Mesothelial cell of epicardium (in vitro differentiated cells): ENCODE measurements around the gene TMEM204. TPM values are rescaled to one million over a fixed set of nuclear protein-coding genes. Genes with fewer than 3 reads are reported as not detected.
A peak's percentile ranks its signal among the peaks of the same experiment; 100 is the strongest.

Experiments used
- DNase-seq, 2 experiments: peaks; one replicate each; pipeline ENCODE4 v3.0.0; 2021; ENCODE audit warnings: low spot score in 2 of 2; ENCODE audit not compliant: unreplicated experiment in 2 of 2
- H3K27ac Mint-ChIP-seq: 2 replicates; pipeline ENCODE4 v1.8.0; 2021; ENCODE audit warnings: mixed read lengths
- H3K27me3 Mint-ChIP-seq: 2 replicates; pipeline ENCODE4 v1.8.0; 2021; ENCODE audit warnings: low read depth, mixed read lengths
- H3K36me3 Mint-ChIP-seq: 2 replicates; pipeline ENCODE4 v1.8.0; 2021; ENCODE audit warnings: mixed read lengths
- H3K4me1 Mint-ChIP-seq: 2 replicates; pipeline ENCODE4 v1.8.0; 2021; ENCODE audit warnings: mixed read lengths
- H3K4me3 Mint-ChIP-seq: 2 replicates; pipeline ENCODE4 v1.8.0; 2021; ENCODE audit warnings: mild to moderate bottlenecking, moderate library complexity, mixed read lengths
- H3K9me3 Mint-ChIP-seq: 2 replicates; pipeline ENCODE4 v1.8.0; 2021; ENCODE audit warnings: mixed read lengths
- total RNA-seq: library from RNA; stranded (reverse); gene quantifications from 3 replicates; pipeline ENCODE4 v1.2.1, GENCODE V29; 2021
- TF ChIP-seq, protein P1 (sequence below): fragments of 200-600 bp; sonication (generic); IDR thresholded peaks from one replicate; pipeline ENCODE4 v1.5.0; 2021; ENCODE audit warnings: antibody characterized with exemption; ENCODE audit not compliant: unreplicated experiment

TMEM204 gene
- total RNA-seq, 1 donor from 2014 or later, result 7.7 TPM

DNA sequence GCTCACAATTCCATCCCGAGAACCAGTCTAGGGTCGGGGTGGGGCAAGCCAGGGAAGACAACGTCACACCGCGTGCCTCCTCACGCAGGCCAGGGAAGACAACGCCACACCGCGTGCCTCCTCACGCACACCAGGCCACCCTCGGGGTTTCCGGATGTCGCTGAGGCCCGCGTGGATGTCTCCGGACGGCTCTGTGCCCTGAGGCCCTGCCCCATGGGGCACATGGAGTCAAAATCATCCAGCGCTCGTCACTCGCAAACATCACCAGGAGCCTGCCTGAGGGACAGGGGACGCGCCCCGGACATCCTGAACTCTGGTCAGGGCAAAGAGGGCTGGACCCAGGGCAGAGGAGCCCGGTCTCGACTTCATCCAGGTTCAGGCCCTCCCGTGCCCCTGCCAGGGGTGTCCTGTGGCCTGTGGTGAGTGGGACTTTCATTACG is 3.7 kb downstream of the TMEM204 start:
- H3K27ac Mint-ChIP-seq, result peak overlapping the region; percentile 82
- peaks cover 31% of the 10 kb centered on the region for H3K4me1 Mint-ChIP-seq
- TF ChIP-seq, protein P1, sequence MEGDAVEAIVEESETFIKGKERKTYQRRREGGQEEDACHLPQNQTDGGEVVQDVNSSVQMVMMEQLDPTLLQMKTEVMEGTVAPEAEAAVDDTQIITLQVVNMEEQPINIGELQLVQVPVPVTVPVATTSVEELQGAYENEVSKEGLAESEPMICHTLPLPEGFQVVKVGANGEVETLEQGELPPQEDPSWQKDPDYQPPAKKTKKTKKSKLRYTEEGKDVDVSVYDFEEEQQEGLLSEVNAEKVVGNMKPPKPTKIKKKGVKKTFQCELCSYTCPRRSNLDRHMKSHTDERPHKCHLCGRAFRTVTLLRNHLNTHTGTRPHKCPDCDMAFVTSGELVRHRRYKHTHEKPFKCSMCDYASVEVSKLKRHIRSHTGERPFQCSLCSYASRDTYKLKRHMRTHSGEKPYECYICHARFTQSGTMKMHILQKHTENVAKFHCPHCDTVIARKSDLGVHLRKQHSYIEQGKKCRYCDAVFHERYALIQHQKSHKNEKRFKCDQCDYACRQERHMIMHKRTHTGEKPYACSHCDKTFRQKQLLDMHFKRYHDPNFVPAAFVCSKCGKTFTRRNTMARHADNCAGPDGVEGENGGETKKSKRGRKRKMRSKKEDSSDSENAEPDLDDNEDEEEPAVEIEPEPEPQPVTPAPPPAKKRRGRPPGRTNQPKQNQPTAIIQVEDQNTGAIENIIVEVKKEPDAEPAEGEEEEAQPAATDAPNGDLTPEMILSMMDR, result no peak
- peaks cover 2% of the 10 kb centered on the region for H3K36me3 Mint-ChIP-seq
- no peak overlapping the region for H3K4me3 Mint-ChIP-seq
- H3K9me3 Mint-ChIP-seq, result no peaks in the 10 kb centered on the region
- H3K27me3 Mint-ChIP-seq, result no peaks in the 10 kb centered on the region
- DNase-seq, result no peak

DNA sequence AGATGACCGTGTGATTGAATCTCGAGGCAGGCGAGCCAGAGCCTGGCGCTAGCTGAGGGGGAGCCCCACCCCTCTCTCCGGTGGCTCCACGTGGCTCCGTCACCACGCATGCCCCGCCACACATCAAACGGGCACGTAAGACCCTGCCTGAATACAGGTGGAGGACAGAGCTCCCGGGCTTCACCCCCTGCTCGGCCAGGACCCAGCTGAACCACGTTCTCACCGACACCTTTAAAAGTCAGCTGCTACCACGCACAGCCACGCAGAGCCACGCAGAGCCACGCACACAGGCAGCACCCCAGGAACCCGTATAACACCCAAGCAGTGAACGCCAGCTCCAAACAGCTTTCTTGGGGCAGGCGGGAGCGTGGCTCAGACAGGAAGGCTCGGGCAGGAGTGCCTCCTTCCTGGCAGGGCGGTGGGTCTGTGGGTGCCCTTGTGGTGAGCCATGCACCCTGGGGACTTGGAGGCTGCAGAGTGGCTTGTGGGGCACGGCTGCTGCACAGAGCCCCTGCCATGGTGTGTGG is 4.4 kb downstream of the TMEM204 start:
- Mint-ChIP-seq H3K27ac (no peak overlapping the region), H3K9me3 (no peaks in the 10 kb centered on the region), H3K36me3 (peaks cover 2% of the 10 kb centered on the region), H3K4me1 (peaks cover 25% of the 10 kb centered on the region), H3K4me3 (no peak overlapping the region), H3K27me3 (no peaks in the 10 kb centered on the region)
- no peak for DNase-seq
- TF ChIP-seq, protein P1, result no peak

DNA sequence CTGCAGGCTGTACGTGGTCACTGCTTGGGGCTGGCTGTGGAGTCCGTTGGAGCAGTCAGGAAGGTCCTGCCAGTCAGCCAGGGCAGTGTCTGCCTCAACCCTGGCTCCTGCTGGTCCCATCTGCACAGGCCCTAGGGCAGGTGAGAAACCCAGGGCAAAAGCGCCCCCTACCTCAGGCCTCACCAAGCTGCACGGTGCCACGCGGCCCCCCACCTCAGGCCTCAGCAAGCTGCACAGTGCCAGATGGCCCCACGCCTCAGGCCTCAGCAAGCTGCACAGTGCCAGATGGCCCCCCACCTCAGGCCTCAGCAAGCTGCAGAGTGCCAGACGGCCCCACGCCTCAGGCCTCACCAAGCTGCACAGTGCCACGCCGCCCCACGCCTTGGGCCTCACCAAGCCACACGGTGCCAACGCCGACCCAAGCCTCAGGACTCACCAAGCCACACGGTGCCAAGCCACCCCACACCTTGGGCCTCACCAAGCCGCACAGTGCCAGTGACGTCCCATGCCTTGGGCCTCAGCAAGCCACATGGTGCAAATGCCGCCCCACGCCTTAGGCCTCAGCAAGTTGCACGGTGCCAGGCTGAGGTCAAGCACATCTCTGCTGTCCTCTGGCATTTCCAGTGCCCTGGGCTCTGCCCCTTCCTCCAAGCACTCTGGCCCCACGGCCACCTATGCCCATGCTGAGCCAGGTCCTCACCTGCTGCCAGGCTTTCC is 5.5 kb downstream of the TMEM204 start:
- H3K36me3 Mint-ChIP-seq, result peaks cover 5% of the 10 kb centered on the region
- no peak overlapping the region for H3K4me3 Mint-ChIP-seq
- DNase-seq, result no peak
- peaks cover 22% of the 10 kb centered on the region for H3K4me1 Mint-ChIP-seq
- H3K27ac Mint-ChIP-seq, result no peak overlapping the region
- H3K27me3 Mint-ChIP-seq, result no peaks in the 10 kb centered on the region
- TF ChIP-seq, protein P1, result no peak
- H3K9me3 Mint-ChIP-seq, result no peaks in the 10 kb centered on the region

DNA sequence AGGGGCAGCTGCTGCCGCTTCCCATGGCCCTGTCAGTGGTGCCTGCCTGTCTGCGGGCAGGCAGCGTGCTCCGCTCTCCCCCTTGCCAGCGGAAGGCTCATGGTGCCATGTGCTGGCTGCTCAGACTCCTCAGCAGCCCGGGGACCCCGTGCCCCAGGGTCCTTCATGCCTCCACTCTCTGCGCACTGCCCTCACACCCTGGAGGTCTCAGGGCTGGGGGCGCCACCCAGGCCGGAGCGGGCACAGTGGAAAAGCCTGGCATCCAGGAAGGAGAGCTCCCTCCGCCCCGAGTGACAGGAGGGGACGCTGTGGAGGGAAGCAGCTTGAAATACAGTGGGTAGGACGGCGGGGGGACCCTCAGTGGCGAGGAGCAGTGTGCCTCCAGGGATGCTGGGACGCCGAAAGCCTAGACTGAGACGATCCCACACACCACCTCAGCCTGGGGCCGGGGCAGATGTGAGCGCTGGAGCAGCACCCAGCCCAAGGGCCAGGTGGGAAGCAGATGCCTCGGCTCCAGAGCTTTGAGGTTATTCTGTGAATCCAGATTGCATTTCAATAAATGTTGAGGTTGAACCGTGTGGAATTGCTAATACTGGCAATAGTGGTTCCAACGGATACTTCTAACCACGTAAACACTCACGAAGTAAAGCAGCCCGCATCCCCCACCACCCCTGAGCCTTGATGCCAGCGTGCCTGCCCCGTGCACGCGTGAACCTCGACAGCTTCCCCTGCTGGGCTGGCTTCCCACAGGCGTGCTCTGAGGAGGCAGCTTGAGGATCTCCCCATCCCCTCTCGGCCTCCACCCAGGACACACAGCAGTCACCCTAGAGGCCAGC is 6.5 kb downstream of the TMEM204 start:
- no peak overlapping the region for H3K27ac Mint-ChIP-seq
- H3K4me1 Mint-ChIP-seq, result peaks cover 18% of the 10 kb centered on the region
- no peaks in the 10 kb centered on the region for H3K9me3 Mint-ChIP-seq
- TF ChIP-seq, protein P1, result no peak
- H3K36me3 Mint-ChIP-seq, result peaks cover 5% of the 10 kb centered on the region
- H3K4me3 Mint-ChIP-seq, result no peak overlapping the region
- no peak for DNase-seq
- no peaks in the 10 kb centered on the region for H3K27me3 Mint-ChIP-seq

DNA sequence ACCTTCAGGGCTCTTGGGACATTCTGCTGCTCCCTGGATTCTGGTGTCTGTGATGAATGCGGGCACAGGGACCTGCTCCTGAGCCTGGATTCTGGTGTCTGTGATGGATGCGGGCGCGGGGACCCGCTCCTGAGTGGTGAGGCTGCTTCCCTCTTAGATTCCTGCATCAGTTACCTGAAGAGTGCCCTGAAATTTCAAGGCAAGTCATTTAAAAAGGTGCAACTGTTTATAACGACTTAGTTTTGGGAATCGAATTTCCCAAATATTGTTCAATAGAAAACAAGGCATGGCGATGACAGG is 7.0 kb downstream of the TMEM204 start:
- Mint-ChIP-seq H3K4me3 (no peak overlapping the region), H3K9me3 (no peaks in the 10 kb centered on the region), H3K4me1 (peaks cover 16% of the 10 kb centered on the region), H3K36me3 (peaks cover 5% of the 10 kb centered on the region), H3K27me3 (no peaks in the 10 kb centered on the region), H3K27ac (no peak overlapping the region)
- TF ChIP-seq, protein P1, result no peak
- no peak for DNase-seq
